DOHH2 (cell line): Measurements from ENCODE around the gene GTPBP4.

Experiments used
- H3F3A ChIP-seq: fragments of 200-600 bp; sonication (generic), shearing (Covaris generic); 2 replicates; pipeline ENCODE4 v1.6.0; 2016; ENCODE audit warnings: antibody characterized with exemption, mild to moderate bottlenecking; ENCODE audit not compliant: control insufficient read depth, insufficient read depth
- H3K27ac ChIP-seq: fragments of 200-600 bp; sonication (generic); 2 replicates; pipeline ENCODE4 v1.5.1; 2014; ENCODE audit warnings: low read depth, mild to moderate bottlenecking, low read length, moderate library complexity
- H3K27me3 ChIP-seq: fragments of 200-600 bp; sonication (generic); 2 replicates; pipeline ENCODE4 v1.6.1; 2014; ENCODE audit warnings: mild to moderate bottlenecking, low read length, mixed read lengths; ENCODE audit not compliant: control insufficient read depth
- H3K36me3 ChIP-seq: fragments of 200-600 bp; sonication (generic); 2 replicates; pipeline ENCODE4 v1.6.1; 2014; ENCODE audit warnings: mild to moderate bottlenecking, low read length, moderate library complexity, mixed read lengths; ENCODE audit not compliant: control insufficient read depth
- H3K4me1 ChIP-seq: fragments of 200-600 bp; sonication (generic); 2 replicates; pipeline ENCODE4 v1.6.1; 2014; ENCODE audit warnings: mild to moderate bottlenecking, low read length, mixed read lengths; ENCODE audit not compliant: control insufficient read depth
- H3K4me2 ChIP-seq: fragments of 200-600 bp; sonication (generic); 2 replicates; pipeline ENCODE4 v1.6.0; 2014; ENCODE audit warnings: mild to moderate bottlenecking, low read length, moderate library complexity
- H3K4me3 ChIP-seq: fragments of 200-600 bp; sonication (generic); 2 replicates; pipeline ENCODE4 v1.5.1; 2014; ENCODE audit warnings: mild to moderate bottlenecking, low read length, mixed read lengths
- H3K79me2 ChIP-seq: fragments of 200-600 bp; sonication (generic); 2 replicates; pipeline ENCODE4 v1.6.1; 2014; ENCODE audit warnings: mild to moderate bottlenecking, low read length, mixed read lengths; ENCODE audit not compliant: control insufficient read depth
- H3K9me2 ChIP-seq: fragments of 200-600 bp; sonication (generic); replicated peaks from 2 replicates; pipeline ENCODE4 v1.6.1; 2014; ENCODE audit warnings: mild to moderate bottlenecking, low read length, mixed read lengths; ENCODE audit not compliant: control insufficient read depth
- H3K9me3 ChIP-seq: fragments of 200-600 bp; sonication (generic); 2 replicates; pipeline ENCODE4 v1.6.1; 2014; ENCODE audit warnings: antibody characterized with exemption, low read length, mixed read lengths; ENCODE audit not compliant: control insufficient read depth, insufficient read depth
- H4K20me1 ChIP-seq: fragments of 200-600 bp; sonication (generic); 2 replicates; pipeline ENCODE4 v1.6.0; 2014; ENCODE audit warnings: low read depth, mild to moderate bottlenecking, antibody characterized with exemption, low read length, moderate library complexity; ENCODE audit not compliant: control insufficient read depth, insufficient read depth
- CTCF ChIP-seq: fragments of 200-600 bp; sonication (generic); IDR thresholded peaks from one replicate; pipeline ENCODE4 v1.5.1; 2014; ENCODE audit warnings: antibody characterized with exemption, mild to moderate bottlenecking, low read depth, low read length; ENCODE audit not compliant: poor library complexity, severe bottlenecking
- EZH2phosphoT487 ChIP-seq: fragments of 200-600 bp; sonication (generic); IDR thresholded peaks from 2 replicates; pipeline ENCODE4 v1.6.1; 2017; ENCODE audit warnings: borderline replicate concordance, mild to moderate bottlenecking, antibody characterized with exemption, low read length, moderate library complexity, mixed read lengths

The GTPBP4 gene

DNA sequence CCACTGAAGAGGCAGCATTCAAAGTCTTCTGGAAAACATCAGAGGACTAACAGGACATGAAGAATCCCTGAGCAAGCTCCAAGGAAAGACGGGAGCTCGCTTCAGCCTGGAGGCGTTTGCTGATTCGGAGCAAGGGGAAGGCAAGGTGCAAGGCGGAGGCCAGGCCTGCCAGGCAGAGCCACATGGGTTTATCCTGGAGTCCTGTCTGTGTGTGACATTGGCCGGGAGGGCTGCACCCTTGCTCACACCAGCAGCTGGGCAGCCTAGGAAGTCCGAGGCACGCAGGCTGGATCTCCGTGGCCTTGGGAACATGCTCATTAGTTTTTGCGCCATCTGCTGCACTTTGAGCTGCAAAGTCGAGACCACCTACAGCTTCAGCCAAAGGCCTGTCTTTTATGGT is 34.4 kb upstream of the GTPBP4 start:
- Histone ChIP-seq H3K27ac (no peak overlapping the region), H3K9me3 (no peaks in the 10 kb centered on the region), H4K20me1 (no peaks in the 10 kb centered on the region), H3K79me2 (no peaks in the 10 kb centered on the region), H3K27me3 (peaks cover 5% of the 10 kb centered on the region; the same call in 1 of the 2 replicates), H3K4me3 (no peak overlapping the region), H3F3A (no peaks in the 10 kb centered on the region; the same call in 1 of the 2 replicates), H3K36me3 (no peaks in the 10 kb centered on the region), H3K4me2 (no peak overlapping the region), H3K4me1 (peaks cover 18% of the 10 kb centered on the region), H3K9me2 (no peaks in the 10 kb centered on the region)
- no peak for TF ChIP-seq EZH2phosphoT487
- TF ChIP-seq CTCF: no peak

DNA sequence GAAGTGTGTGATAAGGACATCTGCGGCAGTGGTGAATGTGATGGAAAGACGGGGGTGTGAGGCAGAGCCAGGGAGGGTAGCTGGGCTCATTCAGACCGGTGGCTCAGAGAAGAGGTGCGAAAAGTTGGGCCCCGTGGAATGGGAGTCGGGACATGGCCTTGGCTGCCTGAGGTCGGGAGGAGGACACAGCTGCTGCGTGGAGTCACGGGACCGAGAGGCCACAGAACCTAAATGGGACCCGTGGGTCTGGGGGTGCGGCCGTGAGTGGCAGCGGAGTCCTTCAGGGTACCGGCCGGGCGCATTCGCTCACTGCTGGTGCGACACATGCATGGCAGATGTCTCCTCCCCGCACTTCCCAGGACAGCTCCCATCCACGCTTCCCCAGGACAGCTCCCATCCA is 33.8 kb upstream of the GTPBP4 start:
- Histone ChIP-seq H3K27ac (no peak overlapping the region), H3K4me1 (peaks cover 14% of the 10 kb centered on the region), H3K9me2 (no peaks in the 10 kb centered on the region), H3K79me2 (no peaks in the 10 kb centered on the region), H4K20me1 (no peaks in the 10 kb centered on the region), H3F3A (no peaks in the 10 kb centered on the region; the same call in 1 of the 2 replicates), H3K27me3 (peaks cover 5% of the 10 kb centered on the region; the same call in 1 of the 2 replicates), H3K4me2 (no peak overlapping the region), H3K9me3 (no peaks in the 10 kb centered on the region), H3K4me3 (no peak overlapping the region), H3K36me3 (no peaks in the 10 kb centered on the region)
- no peak for TF ChIP-seq EZH2phosphoT487
- no peak for TF ChIP-seq CTCF

DNA sequence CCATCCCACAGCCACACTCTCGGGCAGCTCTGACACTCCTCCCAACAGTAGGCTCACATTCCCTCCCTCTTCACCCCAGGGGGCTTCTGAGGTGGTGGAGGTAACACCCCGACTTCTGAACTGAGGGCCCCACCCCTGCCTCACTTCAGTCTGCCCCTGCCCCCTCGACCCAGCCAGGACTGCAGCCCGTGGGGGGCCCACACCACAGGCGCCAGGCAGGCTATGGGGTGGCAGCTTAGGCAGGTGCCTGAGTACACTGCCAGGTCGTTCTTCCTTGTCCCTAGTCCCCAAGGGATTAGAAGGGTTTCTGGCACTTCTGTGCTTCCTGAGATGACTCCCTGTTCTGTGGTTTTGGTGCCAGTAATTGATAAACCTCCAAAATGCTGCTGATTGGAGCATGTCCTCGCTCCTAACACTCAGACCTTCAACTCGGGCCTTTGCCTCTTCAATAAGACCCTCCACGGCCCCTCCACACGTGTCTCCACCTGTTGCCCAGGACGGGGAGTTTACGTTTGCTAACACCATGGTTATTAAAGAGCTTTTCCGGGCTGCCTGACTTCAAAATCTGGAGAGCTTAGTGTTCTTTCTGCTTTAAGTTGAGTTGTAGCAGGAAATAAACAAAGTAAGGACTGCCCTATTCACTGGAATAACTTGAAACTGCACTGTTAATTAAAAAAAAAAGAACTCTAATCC is 33.0 kb upstream of the GTPBP4 start:
- Histone ChIP-seq H3K79me2 (no peaks in the 10 kb centered on the region), H4K20me1 (no peaks in the 10 kb centered on the region), H3K9me3 (no peaks in the 10 kb centered on the region), H3K9me2 (no peaks in the 10 kb centered on the region), H3F3A (no peaks in the 10 kb centered on the region; the same call in 1 of the 2 replicates), H3K27me3 (peaks cover 5% of the 10 kb centered on the region; the same call in 1 of the 2 replicates), H3K27ac (no peak overlapping the region), H3K36me3 (no peaks in the 10 kb centered on the region), H3K4me2 (no peak overlapping the region), H3K4me1 (peaks cover 6% of the 10 kb centered on the region), H3K4me3 (no peak overlapping the region)
- TF ChIP-seq CTCF (no peak), EZH2phosphoT487 (no peak)
